CD4-positive, alpha-beta T cell treated with Interferon gamma for 1 hour (primary cell): ENCODE measurements around the gene STAP2.

ENCODE experiments used
- DNase-seq: peaks from one replicate; pipeline ENCODE4 v3.0.0-alpha.2; 2020

The STAP2 gene

GRCh38 chr19:4338441-4339355, at the start of gene STAP2:
Gene STAP2, minus strand, starts transcription at chr19:4338827. Its CDS starts 74 bp downstream, at chr19:4338753.
- DNase-seq = peak; percentile 17

GRCh38 chr19:4386041-4386782, 47.6 kb upstream of the STAP2 start:
- no peak for DNase-seq

- no peak for DNase-seq
Observed at GRCh38 chr19:4385291-4386040, 46.8 kb upstream of the STAP2 start.

- peak; percentile 50 for DNase-seq
Observed at GRCh38 chr19:4380254-4380727, 41.7 kb upstream of the STAP2 start.

GRCh38 chr19:4379383-4380253, 41.0 kb upstream of the STAP2 start:
- peak; percentile 42 for DNase-seq

GRCh38 chr19:4378886-4379285, 40.3 kb upstream of the STAP2 start:
- DNase-seq = no peak

- no peak for DNase-seq
Observed at GRCh38 chr19:4376991-4377781, 38.6 kb upstream of the STAP2 start.

- DNase-seq = no peak
Observed at GRCh38 chr19:4376671-4376990, 38.0 kb upstream of the STAP2 start.

- DNase-seq = no peak
Observed at GRCh38 chr19:4376028-4376670, 37.5 kb upstream of the STAP2 start.

GRCh38 chr19:4375164-4376027, 36.8 kb upstream of the STAP2 start:
- DNase-seq = peak; percentile 38

- peak; percentile 51 for DNase-seq
Observed at GRCh38 chr19:4374498-4375163, 36.0 kb upstream of the STAP2 start.

GRCh38 chr19:4373601-4374497, 35.2 kb upstream of the STAP2 start:
- peak; percentile 19 for DNase-seq

GRCh38 chr19:4373013-4373367, 34.4 kb upstream of the STAP2 start:
- DNase-seq = no peak

- DNase-seq = no peak
Observed at GRCh38 chr19:4372165-4373012, 33.8 kb upstream of the STAP2 start.

- no peak for DNase-seq
Observed at GRCh38 chr19:4371247-4372164, 32.9 kb upstream of the STAP2 start.

- DNase-seq = no peak
Observed at GRCh38 chr19:4370418-4371041, 31.9 kb upstream of the STAP2 start.
